K562 (cell line): Measurements from ENCODE around the gene MMEL1. TPM values are rescaled to one million over a fixed set of nuclear protein-coding genes. Genes with fewer than 3 reads are reported as not detected.
A peak's percentile ranks its signal among the peaks of the same experiment; 100 is the strongest.

Source experiments
- CC2D1A ChIP-seq: fragments of 450-650 bp; IDR thresholded peaks from 2 replicates; pipeline ENCODE4 v1.6.1; 2017; ENCODE audit warnings: mild to moderate bottlenecking
- EGR1 ChIP-seq: fragments of 450-650 bp; conservative IDR thresholded peaks from 2 replicates; pipeline ENCODE4 v1.6.1; 2017; ENCODE audit warnings: mild to moderate bottlenecking
- EP400 ChIP-seq: fragments of 450-650 bp; IDR thresholded peaks from 2 replicates; pipeline ENCODE4 v1.6.1; 2017; ENCODE audit warnings: antibody characterized with exemption, mild to moderate bottlenecking, moderate library complexity
- FOXP1 ChIP-seq: sonication (generic); formaldehyde crosslinking; IDR thresholded peaks from 2 replicates; pipeline ENCODE4 v1.8.0; 2022; ENCODE audit warnings: mild to moderate bottlenecking, missing genetic modification reagents
- HDAC8 ChIP-seq: fragments of 450-650 bp; IDR thresholded peaks from 2 replicates; pipeline ENCODE4 v1.6.1; 2016; ENCODE audit warnings: mild to moderate bottlenecking, missing genetic modification characterization, moderate library complexity, missing compliant biosample characterization
- JUNB ChIP-seq: fragments of 450-650 bp; formaldehyde crosslinking; conservative IDR thresholded peaks from 2 replicates; pipeline ENCODE4 v1.4.0; 2020; ENCODE audit warnings: mild to moderate bottlenecking
- NR4A1 ChIP-seq, 2 experiments: fragments of 250-450 bp in 1 of 2; fragments of 450-650 bp in 1 of 2; sonication (Bioruptor Pico) in 1 of 2; IDR thresholded peaks; 2 replicates each; pipeline versions ENCODE4 v1.4.0 to v1.6.1; 2016 to 2020; ENCODE audit warnings: mild to moderate bottlenecking in 2 of 2, missing compliant biosample characterization in 1 of 2, missing genetic modification characterization in 1 of 2, moderate library complexity in 1 of 2
- PHB2 ChIP-seq: fragments of 450-650 bp; IDR thresholded peaks from 2 replicates; pipeline ENCODE4 v1.6.1; 2017; ENCODE audit warnings: low read depth
- PML ChIP-seq: IDR thresholded peaks from 2 replicates; pipeline ENCODE4 v1.6.1; 2012; ENCODE audit warnings: low read length, inconsistent platforms
- PTTG1 ChIP-seq: fragments of 450-650 bp; IDR thresholded peaks from 2 replicates; pipeline ENCODE4 v1.6.1; 2016; ENCODE audit warnings: low read depth, mild to moderate bottlenecking, missing genetic modification characterization, missing compliant biosample characterization
- RAD51 ChIP-seq: fragments of 450-650 bp; IDR thresholded peaks from 2 replicates; pipeline ENCODE4 v1.7.1; 2016; ENCODE audit warnings: low read depth, mild to moderate bottlenecking, borderline replicate concordance
- SETDB1 ChIP-seq: IDR thresholded peaks from one replicate; pipeline ENCODE4 v1.6.1; 2012; ENCODE audit warnings: low read length, control low read depth, inconsistent platforms
- ZNF212 ChIP-seq: fragments of 450-650 bp; formaldehyde crosslinking; IDR thresholded peaks from 2 replicates; pipeline ENCODE4 v1.4.0; 2020; ENCODE audit warnings: mild to moderate bottlenecking
- ZNF384 ChIP-seq: IDR thresholded peaks from 2 replicates; pipeline ENCODE4 v1.6.1; 2012; ENCODE audit warnings: low read depth, low read length, improper control_type of control experiment
- polyA plus RNA-seq, 8 experiments: library from polyadenylated mRNA; depleted of rRNA in 4 of 8; stranded (reverse) in 5 of 8; unstranded in 3 of 8; fragments of >200 nt; fragmentation: Nextera tagmentation in 2 of 8; fragmentation: Illumina TruSeq in 1 of 8; extraction: Ambion mirVana in 2 of 8; extraction: Trizol in 1 of 8; gene quantifications; 2 replicates each; pipeline versions ENCODE4 v1.2.1 to v1.2.3, GENCODE V29; 2011 to 2014; ENCODE audit warnings: inconsistent platforms in 1 of 8, missing spikeins in 1 of 8
- total RNA-seq, 7 experiments: library from RNA; depleted of rRNA in 6 of 7; stranded (reverse); fragments of >200 nt in 6 of 7; fragmentation: Illumina TruSeq in 2 of 7; extraction: Trizol in 2 of 7; gene quantifications; 2 replicates each; pipeline versions ENCODE4 v1.2.1 to v1.2.3, GENCODE V29; 2011 to 2021; ENCODE audit warnings: low replicate concordance in 1 of 7
- TF ChIP-seq, protein P1 (sequence below), 2 experiments: fragments of 450-650 bp; IDR thresholded peaks; 2 replicates each; pipeline ENCODE4 v1.6.1; 2018; ENCODE audit warnings: mild to moderate bottlenecking in 2 of 2, low read depth in 1 of 2; ENCODE audit not compliant: partially characterized antibody in 2 of 2
- TF ChIP-seq, protein P2 (sequence below): fragments of 200-400 bp; formaldehyde crosslinking; IDR thresholded peaks from 2 replicates; pipeline ENCODE4 v1.6.1; 2017; ENCODE audit warnings: mild to moderate bottlenecking, low read depth, low read length, moderate library complexity
- TF ChIP-seq, protein P3 (sequence below): fragments of 250-450 bp; sonication (Bioruptor Pico); IDR thresholded peaks from 2 replicates; pipeline ENCODE4 v1.5.0; 2021; ENCODE audit warnings: mild to moderate bottlenecking, borderline replicate concordance
- TF ChIP-seq, protein P4 (sequence below): fragments of 250-450 bp; sonication (Bioruptor Pico); IDR thresholded peaks from 2 replicates; pipeline ENCODE4 v1.4.0; 2020; ENCODE audit warnings: mild to moderate bottlenecking

The MMEL1 gene
- total and polyA plus RNA-seq, 9 of the 15 experiments (the other 6 are each of a cell fraction or from before 2014, with no cell fraction given) = not detected

DNA sequence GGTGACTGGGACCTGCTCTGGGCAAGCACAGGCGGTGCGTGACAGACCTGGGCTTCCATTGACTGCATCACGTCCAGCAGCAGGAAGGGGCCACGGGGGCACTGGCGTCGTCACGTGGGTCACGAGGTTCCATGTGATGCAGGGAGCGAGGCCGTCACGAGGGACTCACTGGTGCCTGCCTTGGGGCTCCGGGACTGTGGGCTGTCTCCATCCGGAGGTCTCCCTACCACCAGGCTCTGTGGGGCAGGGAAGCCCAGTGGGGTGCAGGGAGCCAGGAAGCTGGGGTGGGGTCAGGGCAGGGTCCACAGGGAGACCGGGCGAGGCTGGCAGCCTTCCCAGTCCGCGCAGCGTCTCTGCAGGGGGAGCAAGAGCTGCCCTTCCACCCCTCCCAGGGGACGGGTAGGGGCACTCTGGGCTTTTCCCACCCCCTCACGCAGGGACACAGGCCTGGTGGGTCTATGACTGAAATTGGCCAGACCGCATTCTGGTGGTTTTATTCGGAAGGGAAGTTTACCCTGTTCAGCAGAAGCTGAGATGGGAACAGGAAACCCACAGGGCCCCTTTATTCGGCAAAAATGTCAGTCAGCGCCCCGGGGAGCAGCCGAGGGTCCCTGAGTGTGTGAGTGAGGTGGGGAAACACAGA lies 77.1 kb downstream of the MMEL1 start (continued):
- TF ChIP-seq, protein P1, sequence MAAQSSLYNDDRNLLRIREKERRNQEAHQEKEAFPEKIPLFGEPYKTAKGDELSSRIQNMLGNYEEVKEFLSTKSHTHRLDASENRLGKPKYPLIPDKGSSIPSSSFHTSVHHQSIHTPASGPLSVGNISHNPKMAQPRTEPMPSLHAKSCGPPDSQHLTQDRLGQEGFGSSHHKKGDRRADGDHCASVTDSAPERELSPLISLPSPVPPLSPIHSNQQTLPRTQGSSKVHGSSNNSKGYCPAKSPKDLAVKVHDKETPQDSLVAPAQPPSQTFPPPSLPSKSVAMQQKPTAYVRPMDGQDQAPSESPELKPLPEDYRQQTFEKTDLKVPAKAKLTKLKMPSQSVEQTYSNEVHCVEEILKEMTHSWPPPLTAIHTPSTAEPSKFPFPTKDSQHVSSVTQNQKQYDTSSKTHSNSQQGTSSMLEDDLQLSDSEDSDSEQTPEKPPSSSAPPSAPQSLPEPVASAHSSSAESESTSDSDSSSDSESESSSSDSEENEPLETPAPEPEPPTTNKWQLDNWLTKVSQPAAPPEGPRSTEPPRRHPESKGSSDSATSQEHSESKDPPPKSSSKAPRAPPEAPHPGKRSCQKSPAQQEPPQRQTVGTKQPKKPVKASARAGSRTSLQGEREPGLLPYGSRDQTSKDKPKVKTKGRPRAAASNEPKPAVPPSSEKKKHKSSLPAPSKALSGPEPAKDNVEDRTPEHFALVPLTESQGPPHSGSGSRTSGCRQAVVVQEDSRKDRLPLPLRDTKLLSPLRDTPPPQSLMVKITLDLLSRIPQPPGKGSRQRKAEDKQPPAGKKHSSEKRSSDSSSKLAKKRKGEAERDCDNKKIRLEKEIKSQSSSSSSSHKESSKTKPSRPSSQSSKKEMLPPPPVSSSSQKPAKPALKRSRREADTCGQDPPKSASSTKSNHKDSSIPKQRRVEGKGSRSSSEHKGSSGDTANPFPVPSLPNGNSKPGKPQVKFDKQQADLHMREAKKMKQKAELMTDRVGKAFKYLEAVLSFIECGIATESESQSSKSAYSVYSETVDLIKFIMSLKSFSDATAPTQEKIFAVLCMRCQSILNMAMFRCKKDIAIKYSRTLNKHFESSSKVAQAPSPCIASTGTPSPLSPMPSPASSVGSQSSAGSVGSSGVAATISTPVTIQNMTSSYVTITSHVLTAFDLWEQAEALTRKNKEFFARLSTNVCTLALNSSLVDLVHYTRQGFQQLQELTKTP (IDR thresholded peaks at IDR 0.05; ENCODE audit: low read depth in 1 of 2, partially characterized antibody in 2 of 2) = no peak
- TF ChIP-seq SETDB1 (no peak), NR4A1 (CRISPR knock-in tag; IDR thresholded peaks at IDR 0.05) (no peak), NR4A1 (tag; IDR thresholded peaks at IDR 0.05) (no peak), JUNB (CRISPR knock-in tag) (peak; percentile 16; the same call in 1 of the 2 replicates), ZNF384 (no peak), EGR1 (no peak), ZNF212 (CRISPR knock-in tag) (no peak), FOXP1 (CRISPR knock-in tag) (no peak), PTTG1 (tag) (no peak), RAD51 (peak; percentile 45; the same call in 1 of the 2 replicates), PML (no peak), EP400 (no peak), CC2D1A (no peak), HDAC8 (no peak), PHB2 (no peak)
- TF ChIP-seq, protein P2, sequence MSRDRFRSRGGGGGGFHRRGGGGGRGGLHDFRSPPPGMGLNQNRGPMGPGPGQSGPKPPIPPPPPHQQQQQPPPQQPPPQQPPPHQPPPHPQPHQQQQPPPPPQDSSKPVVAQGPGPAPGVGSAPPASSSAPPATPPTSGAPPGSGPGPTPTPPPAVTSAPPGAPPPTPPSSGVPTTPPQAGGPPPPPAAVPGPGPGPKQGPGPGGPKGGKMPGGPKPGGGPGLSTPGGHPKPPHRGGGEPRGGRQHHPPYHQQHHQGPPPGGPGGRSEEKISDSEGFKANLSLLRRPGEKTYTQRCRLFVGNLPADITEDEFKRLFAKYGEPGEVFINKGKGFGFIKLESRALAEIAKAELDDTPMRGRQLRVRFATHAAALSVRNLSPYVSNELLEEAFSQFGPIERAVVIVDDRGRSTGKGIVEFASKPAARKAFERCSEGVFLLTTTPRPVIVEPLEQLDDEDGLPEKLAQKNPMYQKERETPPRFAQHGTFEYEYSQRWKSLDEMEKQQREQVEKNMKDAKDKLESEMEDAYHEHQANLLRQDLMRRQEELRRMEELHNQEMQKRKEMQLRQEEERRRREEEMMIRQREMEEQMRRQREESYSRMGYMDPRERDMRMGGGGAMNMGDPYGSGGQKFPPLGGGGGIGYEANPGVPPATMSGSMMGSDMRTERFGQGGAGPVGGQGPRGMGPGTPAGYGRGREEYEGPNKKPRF = no peak
- TF ChIP-seq, protein P3, sequence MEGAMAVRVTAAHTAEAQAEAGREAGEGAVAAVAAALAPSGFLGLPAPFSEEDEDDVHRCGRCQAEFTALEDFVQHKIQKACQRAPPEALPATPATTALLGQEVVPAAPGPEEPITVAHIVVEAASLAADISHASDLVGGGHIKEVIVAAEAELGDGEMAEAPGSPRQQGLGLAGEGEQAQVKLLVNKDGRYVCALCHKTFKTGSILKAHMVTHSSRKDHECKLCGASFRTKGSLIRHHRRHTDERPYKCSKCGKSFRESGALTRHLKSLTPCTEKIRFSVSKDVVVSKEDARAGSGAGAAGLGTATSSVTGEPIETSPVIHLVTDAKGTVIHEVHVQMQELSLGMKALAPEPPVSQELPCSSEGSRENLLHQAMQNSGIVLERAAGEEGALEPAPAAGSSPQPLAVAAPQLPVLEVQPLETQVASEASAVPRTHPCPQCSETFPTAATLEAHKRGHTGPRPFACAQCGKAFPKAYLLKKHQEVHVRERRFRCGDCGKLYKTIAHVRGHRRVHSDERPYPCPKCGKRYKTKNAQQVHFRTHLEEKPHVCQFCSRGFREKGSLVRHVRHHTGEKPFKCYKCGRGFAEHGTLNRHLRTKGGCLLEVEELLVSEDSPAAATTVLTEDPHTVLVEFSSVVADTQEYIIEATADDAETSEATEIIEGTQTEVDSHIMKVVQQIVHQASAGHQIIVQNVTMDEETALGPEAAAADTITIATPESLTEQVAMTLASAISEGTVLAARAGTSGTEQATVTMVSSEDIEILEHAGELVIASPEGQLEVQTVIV (CRISPR knock-in tag) = no peak
- TF ChIP-seq, protein P4, sequence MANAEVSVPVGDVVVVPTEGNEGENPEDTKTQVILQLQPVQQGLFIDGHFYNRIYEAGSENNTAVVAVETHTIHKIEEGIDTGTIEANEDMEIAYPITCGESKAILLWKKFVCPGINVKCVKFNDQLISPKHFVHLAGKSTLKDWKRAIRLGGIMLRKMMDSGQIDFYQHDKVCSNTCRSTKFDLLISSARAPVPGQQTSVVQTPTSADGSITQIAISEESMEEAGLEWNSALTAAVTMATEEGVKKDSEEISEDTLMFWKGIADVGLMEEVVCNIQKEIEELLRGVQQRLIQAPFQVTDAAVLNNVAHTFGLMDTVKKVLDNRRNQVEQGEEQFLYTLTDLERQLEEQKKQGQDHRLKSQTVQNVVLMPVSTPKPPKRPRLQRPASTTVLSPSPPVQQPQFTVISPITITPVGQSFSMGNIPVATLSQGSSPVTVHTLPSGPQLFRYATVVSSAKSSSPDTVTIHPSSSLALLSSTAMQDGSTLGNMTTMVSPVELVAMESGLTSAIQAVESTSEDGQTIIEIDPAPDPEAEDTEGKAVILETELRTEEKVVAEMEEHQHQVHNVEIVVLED (CRISPR knock-in tag) = no peak; the same call in 1 of the 2 replicates
